Measurements from ENCODE around the gene VEGFA. TPM values are rescaled to one million over a fixed set of nuclear protein-coding genes. Genes with fewer than 3 reads are reported as not detected.

The VEGFA gene
- 27.0 TPM for polyA plus RNA-seq (2013, experiment 1 of 2)
- polyA plus RNA-seq (2013, experiment 2 of 2): 29.4 TPM

DNA sequence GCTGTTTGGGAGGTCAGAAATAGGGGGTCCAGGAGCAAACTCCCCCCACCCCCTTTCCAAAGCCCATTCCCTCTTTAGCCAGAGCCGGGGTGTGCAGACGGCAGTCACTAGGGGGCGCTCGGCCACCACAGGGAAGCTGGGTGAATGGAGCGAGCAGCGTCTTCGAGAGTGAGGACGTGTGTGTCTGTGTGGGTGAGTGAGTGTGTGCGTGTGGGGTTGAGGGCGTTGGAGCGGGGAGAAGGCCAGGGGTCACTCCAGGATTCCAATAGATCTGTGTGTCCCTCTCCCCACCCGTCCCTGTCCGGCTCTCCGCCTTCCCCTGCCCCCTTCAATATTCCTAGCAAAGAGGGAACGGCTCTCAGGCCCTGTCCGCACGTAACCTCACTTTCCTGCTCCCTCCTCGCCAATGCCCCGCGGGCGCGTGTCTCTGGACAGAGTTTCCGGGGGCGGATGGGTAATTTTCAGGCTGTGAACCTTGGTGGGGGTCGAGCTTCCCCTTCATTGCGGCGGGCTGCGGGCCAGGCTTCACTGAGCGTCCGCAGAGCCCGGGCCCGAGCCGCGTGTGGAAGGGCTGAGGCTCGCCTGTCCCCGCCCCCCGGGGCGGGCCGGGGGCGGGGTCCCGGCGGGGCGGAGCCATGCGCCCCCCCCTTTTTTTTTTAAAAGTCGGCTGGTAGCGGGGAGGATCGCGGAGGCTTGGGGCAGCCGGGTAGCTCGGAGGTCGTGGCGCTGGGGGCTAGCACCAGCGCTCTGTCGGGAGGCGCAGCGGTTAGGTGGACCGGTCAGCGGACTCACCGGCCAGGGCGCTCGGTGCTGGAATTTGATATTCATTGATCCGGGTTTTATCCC lies at the start of gene VEGFA:
TSS of gene VEGFA (plus strand) at position 686 of the 846 bp plus-strand sequence.
- Histone ChIP-seq H3K56ac (ENCODE audit: low read length) (peak within 1 kb of the TSS; percentile 92), H3K4me3 (ENCODE audit: low read length) (peak within 1 kb of the TSS; percentile 86), H3K23ac (ENCODE audit: low read length) (peak within 1 kb of the TSS; percentile 73), H3K36me3 (ENCODE audit: control insufficient read depth, insufficient read depth, low read length) (no peaks in the 10 kb centered on the region), H2BK15ac (replicated peaks; ENCODE audit: low read depth) (no peak within 1 kb of the TSS), H3K79me1 (ENCODE audit: low read length) (peaks cover 8% of the 10 kb centered on the region), H3K79me2 (ENCODE audit: control insufficient read depth, insufficient read depth, low read length) (peaks cover 30% of the 10 kb centered on the region), H3K27ac (ENCODE audit: low read depth, low read length) (peak within 1 kb of the TSS; percentile 51), H3K27me3 (ENCODE audit: insufficient read depth, low read length, poor library complexity) (no peaks in the 10 kb centered on the region), H3K4me1 (ENCODE audit: control insufficient read depth, low read depth, low read length) (peaks cover 20% of the 10 kb centered on the region), H4K5ac (ENCODE audit: low read length) (no peak within 1 kb of the TSS), H2BK5ac (ENCODE audit: low read length) (no peak within 1 kb of the TSS), H3K4me2 (ENCODE audit: low read length) (peak within 1 kb of the TSS; percentile 96), H3K18ac (ENCODE audit: low read length) (peak within 1 kb of the TSS; percentile 41), H2AK5ac (ENCODE audit: low read length) (no peak within 1 kb of the TSS), H3K4ac (ENCODE audit: low read depth, low read length) (no peak within 1 kb of the TSS), H4K8ac (ENCODE audit: low read depth, low read length) (no peak within 1 kb of the TSS), H2BK120ac (ENCODE audit: low read depth, low read length) (no peak within 1 kb of the TSS), H3K9ac (ENCODE audit: low read length) (peak within 1 kb of the TSS; percentile 92)
- DNase-seq: peak; percentile 90
- no CpG with 5 or more reads among the region's 62 CpGs for WGBS (ENCODE audit: extremely low coverage, insufficient coverage, low lambda C conversion rate)

DNA sequence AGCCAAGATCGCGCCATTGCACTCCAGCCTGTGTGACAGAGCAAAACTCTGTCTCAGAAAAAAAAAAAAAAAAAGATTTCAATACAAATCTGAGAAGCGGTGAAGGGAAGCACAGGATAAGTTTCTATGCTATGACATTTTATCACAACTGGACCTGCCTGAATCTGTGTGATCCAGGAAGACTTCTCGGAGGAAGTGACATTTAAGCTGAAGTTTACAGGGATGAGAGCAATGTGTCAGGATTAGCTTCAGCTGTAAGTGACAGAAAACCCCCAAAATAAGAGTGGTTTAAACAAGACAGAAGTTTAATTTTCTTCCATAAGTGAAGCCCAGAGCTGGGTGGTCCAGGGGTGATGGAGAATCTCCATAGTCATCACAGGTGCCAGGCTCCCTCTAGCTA lies 49.0 kb upstream of the VEGFA start:
- Histone ChIP-seq H3K27me3 (ENCODE audit: insufficient read depth, low read length, poor library complexity) (no peaks in the 10 kb centered on the region), H3K27ac (ENCODE audit: low read depth, low read length) (no peak overlapping the region), H3K4me1 (ENCODE audit: control insufficient read depth, low read depth, low read length) (no peaks in the 10 kb centered on the region), H2BK15ac (replicated peaks; ENCODE audit: low read depth) (no peak overlapping the region), H3K79me2 (ENCODE audit: control insufficient read depth, insufficient read depth, low read length) (no peaks in the 10 kb centered on the region), H2BK5ac (ENCODE audit: low read length) (no peak overlapping the region), H3K79me1 (ENCODE audit: low read length) (no peaks in the 10 kb centered on the region), H3K23ac (ENCODE audit: low read length) (no peak overlapping the region), H3K36me3 (ENCODE audit: control insufficient read depth, insufficient read depth, low read length) (no peaks in the 10 kb centered on the region), H2AK5ac (ENCODE audit: low read length) (no peak overlapping the region), H3K4ac (ENCODE audit: low read depth, low read length) (no peak overlapping the region), H3K56ac (ENCODE audit: low read length) (no peak overlapping the region), H3K4me2 (ENCODE audit: low read length) (no peak overlapping the region), H2BK120ac (ENCODE audit: low read depth, low read length) (no peak overlapping the region), H4K5ac (ENCODE audit: low read length) (no peak overlapping the region), H3K4me3 (ENCODE audit: low read length) (no peak overlapping the region), H4K8ac (ENCODE audit: low read depth, low read length) (no peak overlapping the region), H3K9ac (ENCODE audit: low read length) (no peak overlapping the region), H3K18ac (ENCODE audit: low read length) (no peak overlapping the region)
- no peak for DNase-seq
- WGBS (ENCODE audit: extremely low coverage, insufficient coverage, low lambda C conversion rate): no CpG with 5 or more reads among the region's 4 CpGs

DNA sequence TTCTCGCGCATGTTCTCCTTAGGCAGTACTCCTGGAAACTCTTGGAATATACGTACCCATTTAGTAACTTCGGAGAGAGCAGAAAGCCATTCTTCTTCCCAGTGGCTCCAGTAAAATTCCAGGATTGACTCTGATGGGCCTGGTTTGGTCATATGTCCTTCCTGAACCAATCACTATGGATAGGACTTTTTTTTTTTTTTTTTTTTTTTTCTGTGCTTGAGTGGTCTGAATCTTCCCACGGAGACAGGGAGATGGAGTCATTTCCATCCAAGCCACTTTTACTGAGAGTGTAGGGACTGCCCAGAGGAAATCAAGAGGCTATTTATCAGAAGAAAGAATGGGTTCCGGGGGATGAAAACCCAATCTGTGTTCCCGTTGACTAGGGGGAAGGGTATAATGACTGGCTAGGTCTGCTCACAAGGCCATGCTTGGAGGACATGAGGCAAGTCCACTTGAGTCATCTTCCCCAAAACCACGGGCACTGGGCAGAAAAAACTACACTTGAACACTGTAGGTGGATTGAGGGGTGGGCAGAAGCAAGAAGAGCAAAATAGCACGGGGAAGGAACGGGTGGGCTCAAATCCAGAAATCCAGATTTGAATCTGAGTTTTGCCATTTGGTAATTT lies 47.0 kb upstream of the VEGFA start:
- no peak overlapping the region for H3K9ac ChIP-seq (ENCODE audit: low read length)
- H3K4ac ChIP-seq (ENCODE audit: low read depth, low read length): no peak overlapping the region
- H3K56ac ChIP-seq (ENCODE audit: low read length): no peak overlapping the region
- no peak for DNase-seq
- no CpG with 5 or more reads among the region's 10 CpGs for WGBS (ENCODE audit: extremely low coverage, insufficient coverage, low lambda C conversion rate)
- H3K27ac ChIP-seq (ENCODE audit: low read depth, low read length): no peak overlapping the region
- no peaks in the 10 kb centered on the region for H3K27me3 ChIP-seq (ENCODE audit: insufficient read depth, low read length, poor library complexity)
- H2BK5ac ChIP-seq (ENCODE audit: low read length): no peak overlapping the region
- H3K4me1 ChIP-seq (ENCODE audit: control insufficient read depth, low read depth, low read length): no peaks in the 10 kb centered on the region
- no peak overlapping the region for H2BK120ac ChIP-seq (ENCODE audit: low read depth, low read length)
- no peak overlapping the region for H3K4me3 ChIP-seq (ENCODE audit: low read length)
- H4K8ac ChIP-seq (ENCODE audit: low read depth, low read length): no peak overlapping the region
- H2AK5ac ChIP-seq (ENCODE audit: low read length): no peak overlapping the region
- H4K5ac ChIP-seq (ENCODE audit: low read length): no peak overlapping the region
- H3K79me1 ChIP-seq (ENCODE audit: low read length): no peaks in the 10 kb centered on the region
- H3K79me2 ChIP-seq (ENCODE audit: control insufficient read depth, insufficient read depth, low read length): no peaks in the 10 kb centered on the region
- H3K4me2 ChIP-seq (ENCODE audit: low read length): no peak overlapping the region
- no peak overlapping the region for H2BK15ac ChIP-seq (replicated peaks; ENCODE audit: low read depth)
- no peak overlapping the region for H3K18ac ChIP-seq (ENCODE audit: low read length)
- H3K23ac ChIP-seq (ENCODE audit: low read length): no peak overlapping the region
- no peaks in the 10 kb centered on the region for H3K36me3 ChIP-seq (ENCODE audit: control insufficient read depth, insufficient read depth, low read length)

DNA sequence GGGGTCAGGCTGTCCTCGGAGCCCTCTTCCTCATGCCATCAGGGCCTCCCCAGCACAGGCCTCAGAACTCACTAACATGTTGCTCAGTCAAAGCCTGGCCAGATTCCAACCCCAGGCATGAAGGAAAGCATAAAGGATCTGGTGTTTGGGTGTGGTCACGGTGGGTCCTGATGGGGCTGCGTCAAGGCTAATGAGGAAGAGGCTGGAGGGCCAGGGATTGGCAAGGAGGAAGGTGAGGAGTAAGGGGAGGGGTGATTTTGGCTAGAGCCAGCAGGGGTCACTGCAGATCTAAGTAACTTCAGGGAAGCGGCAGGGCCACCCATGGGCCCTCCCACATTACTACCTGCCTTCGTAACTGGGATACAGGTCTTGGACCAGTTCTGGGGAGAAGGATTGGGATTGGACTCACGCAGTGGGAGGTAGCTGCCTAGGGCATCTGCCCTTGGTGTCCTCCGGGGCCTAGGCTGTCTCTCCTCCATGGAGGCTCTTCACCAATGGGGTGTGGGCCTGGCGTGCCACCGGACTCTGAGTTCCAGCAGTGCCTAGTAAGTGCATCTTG lies 46.2 kb upstream of the VEGFA start:
- WGBS (ENCODE audit: extremely low coverage, insufficient coverage, low lambda C conversion rate): no CpG with 5 or more reads among the region's 9 CpGs
- H3K56ac ChIP-seq (ENCODE audit: low read length): no peak overlapping the region
- H4K5ac ChIP-seq (ENCODE audit: low read length): no peak overlapping the region
- no peak overlapping the region for H2AK5ac ChIP-seq (ENCODE audit: low read length)
- no peak overlapping the region for H2BK5ac ChIP-seq (ENCODE audit: low read length)
- no peak overlapping the region for H2BK15ac ChIP-seq (replicated peaks; ENCODE audit: low read depth)
- H3K27ac ChIP-seq (ENCODE audit: low read depth, low read length): no peak overlapping the region
- no peak overlapping the region for H3K18ac ChIP-seq (ENCODE audit: low read length)
- no peaks in the 10 kb centered on the region for H3K4me1 ChIP-seq (ENCODE audit: control insufficient read depth, low read depth, low read length)
- H4K8ac ChIP-seq (ENCODE audit: low read depth, low read length): no peak overlapping the region
- H3K4me3 ChIP-seq (ENCODE audit: low read length): no peak overlapping the region
- no peak overlapping the region for H2BK120ac ChIP-seq (ENCODE audit: low read depth, low read length)
- no peak overlapping the region for H3K9ac ChIP-seq (ENCODE audit: low read length)
- no peaks in the 10 kb centered on the region for H3K79me2 ChIP-seq (ENCODE audit: control insufficient read depth, insufficient read depth, low read length)
- DNase-seq: peak; percentile 76
- no peaks in the 10 kb centered on the region for H3K27me3 ChIP-seq (ENCODE audit: insufficient read depth, low read length, poor library complexity)
- no peak overlapping the region for H3K4me2 ChIP-seq (ENCODE audit: low read length)
- no peak overlapping the region for H3K23ac ChIP-seq (ENCODE audit: low read length)
- H3K79me1 ChIP-seq (ENCODE audit: low read length): no peaks in the 10 kb centered on the region
- H3K4ac ChIP-seq (ENCODE audit: low read depth, low read length): no peak overlapping the region
- no peaks in the 10 kb centered on the region for H3K36me3 ChIP-seq (ENCODE audit: control insufficient read depth, insufficient read depth, low read length)

- Histone ChIP-seq H3K4me3 (ENCODE audit: low read length) (no peak overlapping the region), H3K23ac (ENCODE audit: low read length) (no peak overlapping the region), H4K5ac (ENCODE audit: low read length) (no peak overlapping the region), H4K8ac (ENCODE audit: low read depth, low read length) (no peak overlapping the region), H3K4me1 (ENCODE audit: control insufficient read depth, low read depth, low read length) (no peaks in the 10 kb centered on the region), H2AK5ac (ENCODE audit: low read length) (no peak overlapping the region), H3K9ac (ENCODE audit: low read length) (no peak overlapping the region), H3K79me1 (ENCODE audit: low read length) (no peaks in the 10 kb centered on the region), H3K4me2 (ENCODE audit: low read length) (no peak overlapping the region), H3K56ac (ENCODE audit: low read length) (no peak overlapping the region), H3K36me3 (ENCODE audit: control insufficient read depth, insufficient read depth, low read length) (no peaks in the 10 kb centered on the region), H3K4ac (ENCODE audit: low read depth, low read length) (no peak overlapping the region), H3K27ac (ENCODE audit: low read depth, low read length) (no peak overlapping the region), H3K27me3 (ENCODE audit: insufficient read depth, low read length, poor library complexity) (no peaks in the 10 kb centered on the region), H2BK120ac (ENCODE audit: low read depth, low read length) (no peak overlapping the region), H2BK15ac (replicated peaks; ENCODE audit: low read depth) (no peak overlapping the region), H3K18ac (ENCODE audit: low read length) (no peak overlapping the region), H2BK5ac (ENCODE audit: low read length) (no peak overlapping the region), H3K79me2 (ENCODE audit: control insufficient read depth, insufficient read depth, low read length) (no peaks in the 10 kb centered on the region)
- WGBS (ENCODE audit: extremely low coverage, insufficient coverage, low lambda C conversion rate): no CpG with 5 or more reads among the region's 2 CpGs
- DNase-seq: no peak
Observed at GRCh38 chr6:43724354-43724753, 45.7 kb upstream of the VEGFA start.

Measured in mesendoderm (in vitro differentiated cells).